ENCODE data around the gene SERPINE2. TPM values are rescaled to one million over a fixed set of nuclear protein-coding genes. Genes with fewer than 3 reads are reported as not detected.

SERPINE2 gene
- total RNA-seq, 1 donor from 2014 or later = 86.1 TPM

DNA sequence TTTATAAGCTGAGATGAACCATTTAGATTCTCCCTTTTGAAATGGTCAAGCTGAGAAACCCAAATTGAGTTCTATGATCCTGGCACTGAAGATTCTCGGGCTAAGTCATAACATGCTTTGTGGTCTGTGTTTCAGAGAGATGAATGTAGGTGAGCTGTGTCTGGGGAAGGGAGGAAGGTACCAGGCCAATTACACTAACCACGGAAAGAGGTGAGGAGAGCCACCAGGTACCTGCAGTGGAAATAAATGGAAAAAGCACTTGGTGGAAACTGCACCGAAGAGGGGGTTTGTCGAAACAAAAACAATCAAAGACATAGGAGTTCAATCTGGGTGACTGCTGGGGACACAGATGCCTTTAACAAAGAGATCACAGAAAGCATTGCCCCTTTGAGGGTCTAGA is 82.8 kb downstream of the SERPINE2 start:
- H3K27ac ChIP-seq = peak overlapping the region; percentile 83 to 88
- H3K4me3 ChIP-seq = peak overlapping the region in 1 of 2 donors; percentile 92
- intact Hi-C loops (cut with DNase I) = loop anchor here (5.0 kb wide), 2 partner anchors 59 to 631 kb away; partner anchors contain the start of gene CUL3
- no peaks in the 10 kb centered on the region for H3K27me3 ChIP-seq
- no peaks in the 10 kb centered on the region for H3K9me3 ChIP-seq
- no peak for DNase-seq (ENCODE audit: low spot score in 2 of 2)
- H3K36me3 ChIP-seq = peaks cover 0 to 7% of the 10 kb centered on the region in 2 donors
- TF ChIP-seq, protein P1, sequence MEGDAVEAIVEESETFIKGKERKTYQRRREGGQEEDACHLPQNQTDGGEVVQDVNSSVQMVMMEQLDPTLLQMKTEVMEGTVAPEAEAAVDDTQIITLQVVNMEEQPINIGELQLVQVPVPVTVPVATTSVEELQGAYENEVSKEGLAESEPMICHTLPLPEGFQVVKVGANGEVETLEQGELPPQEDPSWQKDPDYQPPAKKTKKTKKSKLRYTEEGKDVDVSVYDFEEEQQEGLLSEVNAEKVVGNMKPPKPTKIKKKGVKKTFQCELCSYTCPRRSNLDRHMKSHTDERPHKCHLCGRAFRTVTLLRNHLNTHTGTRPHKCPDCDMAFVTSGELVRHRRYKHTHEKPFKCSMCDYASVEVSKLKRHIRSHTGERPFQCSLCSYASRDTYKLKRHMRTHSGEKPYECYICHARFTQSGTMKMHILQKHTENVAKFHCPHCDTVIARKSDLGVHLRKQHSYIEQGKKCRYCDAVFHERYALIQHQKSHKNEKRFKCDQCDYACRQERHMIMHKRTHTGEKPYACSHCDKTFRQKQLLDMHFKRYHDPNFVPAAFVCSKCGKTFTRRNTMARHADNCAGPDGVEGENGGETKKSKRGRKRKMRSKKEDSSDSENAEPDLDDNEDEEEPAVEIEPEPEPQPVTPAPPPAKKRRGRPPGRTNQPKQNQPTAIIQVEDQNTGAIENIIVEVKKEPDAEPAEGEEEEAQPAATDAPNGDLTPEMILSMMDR (IDR thresholded peaks at IDR 0.05) = no peak
- H3K4me1 ChIP-seq = peaks cover 7 to 36% of the 10 kb centered on the region in 2 donors

DNA sequence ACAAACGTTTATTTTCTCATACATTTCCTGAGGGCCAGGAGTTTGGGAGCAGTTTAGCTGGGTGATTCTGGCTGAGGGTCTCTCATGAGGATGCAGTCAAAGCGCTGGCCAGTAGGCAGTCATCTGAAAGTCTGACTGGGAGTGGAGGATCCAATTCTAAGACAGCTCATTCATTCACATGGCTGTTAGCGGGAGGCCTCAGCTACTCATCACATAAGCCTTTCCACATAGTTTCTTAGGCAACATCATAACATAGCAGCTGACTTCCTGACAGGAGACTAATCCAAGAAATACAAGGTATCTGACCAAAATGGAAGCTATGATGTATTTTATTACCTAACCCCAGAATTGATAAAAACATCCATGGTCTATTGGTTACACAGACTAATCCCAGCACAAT is 84.7 kb downstream of the SERPINE2 start:
- Histone ChIP-seq H3K27ac (no peak overlapping the region), H3K36me3 (no peaks in the 10 kb centered on the region), H3K9me3 (no peaks in the 10 kb centered on the region), H3K4me3 (no peak overlapping the region), H3K27me3 (no peaks in the 10 kb centered on the region), H3K4me1 (peaks cover 0 to 20% of the 10 kb centered on the region in 2 donors)
- DNase-seq (ENCODE audit: low spot score in 2 of 2) = no peak
- intact Hi-C loops (cut with DNase I) = no loop called here
- TF ChIP-seq, protein P1 (IDR thresholded peaks at IDR 0.05) = no peak

DNA sequence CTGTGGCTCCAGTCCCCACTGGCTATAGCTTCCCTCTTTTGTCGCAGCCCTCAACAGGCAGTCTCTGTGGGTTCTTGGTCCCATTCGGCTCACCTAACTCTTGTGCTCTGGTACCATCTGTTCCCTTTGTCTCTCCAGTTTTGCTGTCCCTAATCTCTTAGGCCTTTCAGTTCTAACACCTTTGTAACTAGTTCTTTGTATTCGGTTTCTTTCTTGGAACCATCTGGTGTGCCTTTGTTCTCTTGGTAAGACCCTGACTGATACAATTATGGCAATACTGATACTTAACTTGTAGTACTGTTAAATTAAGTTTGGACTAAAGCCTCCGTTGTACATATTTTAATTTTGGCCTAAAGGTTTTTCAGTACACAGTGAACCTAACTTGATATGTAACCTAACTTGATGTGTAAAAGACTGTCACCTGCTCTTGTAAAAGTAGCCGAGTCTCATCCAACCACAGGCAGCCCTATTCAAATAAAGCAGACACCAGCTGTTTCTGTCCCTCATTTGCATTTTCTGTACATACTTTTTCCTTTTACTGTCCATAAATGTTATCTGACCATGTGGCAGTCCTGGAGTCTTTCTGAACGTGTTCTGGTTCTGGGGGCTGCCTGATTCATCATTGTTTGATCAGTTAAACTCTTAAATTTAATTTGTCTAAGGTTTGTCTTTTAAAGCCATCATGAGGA is 86.7 kb downstream of the SERPINE2 start:
- H3K27me3 ChIP-seq = no peaks in the 10 kb centered on the region
- DNase-seq (ENCODE audit: low spot score in 2 of 2) = no peak
- intact Hi-C loops (cut with DNase I) = no loop called here
- H3K36me3 ChIP-seq = no peaks in the 10 kb centered on the region
- H3K9me3 ChIP-seq = no peaks in the 10 kb centered on the region
- H3K4me3 ChIP-seq = no peak overlapping the region
- H3K27ac ChIP-seq = no peak overlapping the region
- peaks cover 0 to 5% of the 10 kb centered on the region in 2 donors for H3K4me1 ChIP-seq
- TF ChIP-seq, protein P1 (IDR thresholded peaks at IDR 0.05) = no peak

DNA sequence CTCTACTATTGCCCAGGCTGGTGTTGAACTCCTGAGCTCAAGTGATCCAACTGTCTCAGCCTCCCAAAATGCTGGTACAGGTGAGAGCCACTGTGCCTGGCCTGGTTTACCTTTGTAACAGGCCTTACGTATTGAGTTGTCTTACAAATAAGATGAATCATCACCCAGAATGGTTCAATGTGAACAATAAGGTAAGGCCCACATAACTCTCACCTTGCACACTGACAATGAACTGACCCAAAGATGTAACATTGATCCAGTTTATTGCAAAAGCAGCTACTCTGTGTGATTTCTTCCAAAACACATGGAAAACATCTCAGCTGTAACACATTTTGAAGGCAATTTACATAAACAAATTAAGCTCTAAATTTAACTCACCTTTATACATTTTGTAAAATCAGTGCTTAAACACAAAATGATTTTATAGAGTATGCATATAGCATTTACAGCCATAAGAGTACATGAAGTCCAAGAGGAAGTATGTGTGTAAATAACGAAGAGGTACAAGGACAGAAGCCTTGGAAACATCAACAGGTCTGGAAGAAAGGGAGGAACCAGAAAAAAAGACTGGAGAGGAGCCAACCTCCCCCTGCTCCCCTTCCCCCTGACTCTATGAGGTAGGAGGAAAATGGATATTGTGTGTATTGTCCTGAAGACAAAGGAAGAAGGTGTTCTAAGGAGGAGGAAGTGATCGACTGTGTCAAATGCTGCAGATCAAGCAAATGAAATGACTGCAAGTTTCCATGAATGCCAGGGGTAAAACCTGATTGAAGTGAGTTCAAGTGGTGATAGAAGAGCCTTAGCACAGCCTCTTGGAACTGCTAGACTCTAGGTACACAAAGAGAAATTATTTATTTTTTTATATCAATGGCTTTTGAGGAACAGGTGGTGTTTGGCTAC is 88.4 kb downstream of the SERPINE2 start:
- H3K4me1 ChIP-seq = no peaks in the 10 kb centered on the region
- intact Hi-C loops (cut with DNase I) = no loop called here

DNA sequence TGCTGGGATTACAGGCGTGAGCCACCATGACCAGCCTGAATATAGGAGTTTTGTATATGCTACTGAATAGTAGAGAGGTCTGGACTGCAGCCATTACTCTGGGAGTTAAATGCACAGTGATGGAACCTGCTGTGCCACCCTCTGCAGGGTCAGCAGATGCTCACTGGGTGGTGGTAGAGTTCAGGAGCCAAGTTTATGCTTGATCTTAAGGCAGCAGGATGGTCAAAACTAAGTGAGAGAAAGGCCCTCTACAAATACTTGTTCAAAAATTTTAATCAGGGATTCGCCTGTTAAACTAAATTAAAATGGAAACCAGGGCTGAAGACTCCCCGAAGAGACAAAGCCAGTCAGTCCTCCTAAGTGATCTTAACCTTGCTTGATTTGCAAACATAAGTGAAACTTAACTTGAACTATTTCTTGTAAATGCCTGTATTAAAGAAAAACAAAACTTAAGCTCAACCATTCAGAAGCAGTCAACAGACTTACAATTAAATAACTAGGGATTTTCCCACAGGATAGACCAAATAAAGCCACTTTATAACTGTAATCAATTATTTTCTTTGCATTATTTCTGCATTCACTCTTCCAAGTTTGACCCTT is 89.7 kb downstream of the SERPINE2 start:
- no peaks in the 10 kb centered on the region for H3K9me3 ChIP-seq
- DNase-seq (ENCODE audit: low spot score in 2 of 2) = no peak
- H3K27ac ChIP-seq = no peak overlapping the region
- no peaks in the 10 kb centered on the region for H3K4me1 ChIP-seq
- intact Hi-C loops (cut with DNase I) = loop anchor here (10.0 kb wide), 1 partner anchor 1295 kb away; the partner anchor contains the start of gene FARSB
- TF ChIP-seq, protein P1 (IDR thresholded peaks at IDR 0.05) = no peak
- no peaks in the 10 kb centered on the region for H3K36me3 ChIP-seq
- no peak overlapping the region for H3K4me3 ChIP-seq
- no peaks in the 10 kb centered on the region for H3K27me3 ChIP-seq

More for the DNA sequence above, 88.4 kb downstream of the SERPINE2 start:
- H3K4me3 ChIP-seq = no peak overlapping the region
- H3K36me3 ChIP-seq = no peaks in the 10 kb centered on the region
- no peak for DNase-seq (ENCODE audit: low spot score in 2 of 2)
- H3K9me3 ChIP-seq = no peaks in the 10 kb centered on the region
- no peak overlapping the region for H3K27ac ChIP-seq
- TF ChIP-seq, protein P1 (IDR thresholded peaks at IDR 0.05) = no peak
- no peaks in the 10 kb centered on the region for H3K27me3 ChIP-seq

Data from ascending aorta (tissue), 2 donors.